Measurements from ENCODE around the gene METTL6.
A peak's percentile ranks its signal among the peaks of the same experiment; 100 is the strongest.
"Not testable (repeated sequence)": the region's sequence is repeated elsewhere in the genome, so short reads cannot be mapped to it uniquely, and the experiment has no call there.

The METTL6 gene

GRCh38 chr3:15427182-15427880 lies at the start of gene METTL6, which contains the start of gene EAF1:
Gene METTL6, minus strand, starts transcription at chr3:15427544. Its CDS starts 1,033 bp downstream, at chr3:15426511.
Gene EAF1, plus strand, starts transcription at chr3:15427598. Its CDS starts 182 bp downstream, at chr3:15427780.
- Mint-ChIP-seq H3K36me3 (peaks cover 15 to 36% of the 10 kb centered on the region in 2 donors), H3K4me3 (peak within 1 kb of the TSS; percentile 96), H3K9me3 (no peaks in the 10 kb centered on the region), H3K27me3 (no peaks in the 10 kb centered on the region), H3K27ac (peak within 1 kb of the TSS; percentile 99), H3K4me1 (peaks cover 30 to 56% of the 10 kb centered on the region in 2 donors)
- DNase-seq, result peak; percentile 80
- ATAC-seq (replicated peaks), result peak; percentile 94 to 96

- DNase-seq, result no peak
- no peak overlapping the region for H3K27ac Mint-ChIP-seq
- ATAC-seq (replicated peaks), result no peak
- H3K9me3 Mint-ChIP-seq, result peaks cover 0 to 3% of the 10 kb centered on the region in 2 donors
- no peaks in the 10 kb centered on the region for H3K36me3 Mint-ChIP-seq
- no peaks in the 10 kb centered on the region for H3K4me1 Mint-ChIP-seq
- H3K4me3 Mint-ChIP-seq, result no peak overlapping the region
- H3K27me3 Mint-ChIP-seq, result no peaks in the 10 kb centered on the region
Observed at GRCh38 chr3:15476378-15476777, 49.0 kb upstream of the METTL6 start.

GRCh38 chr3:15475161-15475560 lies 47.8 kb upstream of the METTL6 start:
- no peak for ATAC-seq (replicated peaks)
- DNase-seq, result no peak
- H3K9me3 Mint-ChIP-seq, result no peaks in the 10 kb centered on the region
- H3K27ac Mint-ChIP-seq, result no peak overlapping the region
- H3K4me1 Mint-ChIP-seq, result no peaks in the 10 kb centered on the region
- no peak overlapping the region for H3K4me3 Mint-ChIP-seq
- H3K36me3 Mint-ChIP-seq, result peaks cover 0 to 3% of the 10 kb centered on the region in 2 donors
- no peaks in the 10 kb centered on the region for H3K27me3 Mint-ChIP-seq

- DNase-seq (no peak), ATAC-seq (replicated peaks) (no peak)
- Mint-ChIP-seq H3K4me1 (no peaks in the 10 kb centered on the region), H3K9me3 (no peaks in the 10 kb centered on the region), H3K27me3 (no peaks in the 10 kb centered on the region), H3K27ac (no peak overlapping the region), H3K36me3 (peaks cover 0 to 3% of the 10 kb centered on the region in 2 donors), H3K4me3 (no peak overlapping the region)
Observed at GRCh38 chr3:15471861-15472260, 44.5 kb upstream of the METTL6 start.

- H3K4me1 Mint-ChIP-seq, result no peaks in the 10 kb centered on the region
- H3K27ac Mint-ChIP-seq, result no peak overlapping the region
- peaks cover 0 to 6% of the 10 kb centered on the region in 2 donors for H3K36me3 Mint-ChIP-seq
- no peaks in the 10 kb centered on the region for H3K9me3 Mint-ChIP-seq
- no peak overlapping the region for H3K4me3 Mint-ChIP-seq
- H3K27me3 Mint-ChIP-seq, result no peaks in the 10 kb centered on the region
- DNase-seq (no peak), ATAC-seq (replicated peaks) (no peak)
Observed at GRCh38 chr3:15470849-15471248, 43.5 kb upstream of the METTL6 start.

GRCh38 chr3:15470261-15470660 lies 42.9 kb upstream of the METTL6 start:
- Mint-ChIP-seq H3K36me3 (peaks cover 0 to 7% of the 10 kb centered on the region in 2 donors), H3K27ac (no peak overlapping the region), H3K4me3 (no peak overlapping the region), H3K27me3 (no peaks in the 10 kb centered on the region), H3K9me3 (no peaks in the 10 kb centered on the region), H3K4me1 (no peaks in the 10 kb centered on the region)
- DNase-seq, result no peak
- no peak for ATAC-seq (replicated peaks)

GRCh38 chr3:15467227-15468181 lies 40.2 kb upstream of the METTL6 start:
- Mint-ChIP-seq H3K27ac (no peak overlapping the region), H3K27me3 (peaks cover 0 to 5% of the 10 kb centered on the region in 2 donors), H3K4me1 (peaks cover 0 to 3% of the 10 kb centered on the region in 2 donors), H3K36me3 (peaks cover 6 to 21% of the 10 kb centered on the region in 2 donors), H3K9me3 (no peaks in the 10 kb centered on the region), H3K4me3 (no peak overlapping the region)
- DNase-seq (no peak), ATAC-seq (replicated peaks) (no peak)

- H3K27me3 Mint-ChIP-seq, result peaks cover 0 to 7% of the 10 kb centered on the region in 2 donors
- ATAC-seq (replicated peaks) (no peak), DNase-seq (no peak)
- H3K4me3 Mint-ChIP-seq, result no peak overlapping the region
- H3K36me3 Mint-ChIP-seq, result peaks cover 9 to 24% of the 10 kb centered on the region in 2 donors
- no peaks in the 10 kb centered on the region for H3K9me3 Mint-ChIP-seq
- no peak overlapping the region for H3K27ac Mint-ChIP-seq
- peaks cover 0 to 13% of the 10 kb centered on the region in 2 donors for H3K4me1 Mint-ChIP-seq
Observed at GRCh38 chr3:15465876-15466585, 38.7 kb upstream of the METTL6 start.

- DNase-seq (no peak), ATAC-seq (replicated peaks) (no peak)
- H3K4me1 Mint-ChIP-seq, result peaks cover 0 to 13% of the 10 kb centered on the region in 2 donors
- peak overlapping the region; percentile 3 for H3K27ac Mint-ChIP-seq
- H3K27me3 Mint-ChIP-seq, result peaks cover 0 to 7% of the 10 kb centered on the region in 2 donors
- no peaks in the 10 kb centered on the region for H3K9me3 Mint-ChIP-seq
- no peak overlapping the region for H3K4me3 Mint-ChIP-seq
- H3K36me3 Mint-ChIP-seq, result peaks cover 13 to 29% of the 10 kb centered on the region in 2 donors
Observed at GRCh38 chr3:15462451-15462850, 35.1 kb upstream of the METTL6 start.

- H3K4me1 Mint-ChIP-seq, result peaks cover 0 to 13% of the 10 kb centered on the region in 2 donors
- H3K27ac Mint-ChIP-seq, result no peak overlapping the region
- H3K9me3 Mint-ChIP-seq, result no peaks in the 10 kb centered on the region
- ATAC-seq (replicated peaks), result no peak
- DNase-seq, result no peak
- no peak overlapping the region for H3K4me3 Mint-ChIP-seq
- H3K36me3 Mint-ChIP-seq, result peaks cover 14 to 27% of the 10 kb centered on the region in 2 donors
- H3K27me3 Mint-ChIP-seq, result peaks cover 0 to 7% of the 10 kb centered on the region in 2 donors
Observed at GRCh38 chr3:15460891-15461531, 33.7 kb upstream of the METTL6 start.

- Mint-ChIP-seq H3K4me3 (no peak overlapping the region), H3K27me3 (peaks cover 0 to 7% of the 10 kb centered on the region in 2 donors), H3K4me1 (peaks cover 0 to 13% of the 10 kb centered on the region in 2 donors), H3K36me3 (peaks cover 13 to 14% of the 10 kb centered on the region in 2 donors), H3K27ac (no peak overlapping the region), H3K9me3 (no peaks in the 10 kb centered on the region)
- ATAC-seq (replicated peaks), result no peak
- DNase-seq, result no peak
Observed at GRCh38 chr3:15458212-15458780, 31.0 kb upstream of the METTL6 start.

- not testable (repeated sequence) for ATAC-seq (replicated peaks); H3K4me1 Mint-ChIP-seq; H3K27ac Mint-ChIP-seq; H3K9me3 Mint-ChIP-seq; H3K4me3 Mint-ChIP-seq; DNase-seq; H3K36me3 Mint-ChIP-seq; H3K27me3 Mint-ChIP-seq
Observed at GRCh38 chr3:15456915-15457314, 29.6 kb upstream of the METTL6 start.

GRCh38 chr3:15456321-15456720 lies 29.0 kb upstream of the METTL6 start:
- Mint-ChIP-seq H3K4me3 (no peak overlapping the region), H3K9me3 (no peaks in the 10 kb centered on the region), H3K36me3 (peaks cover 8 to 10% of the 10 kb centered on the region in 2 donors), H3K27ac (no peak overlapping the region), H3K27me3 (no peaks in the 10 kb centered on the region), H3K4me1 (peaks cover 0 to 2% of the 10 kb centered on the region in 2 donors)
- ATAC-seq (replicated peaks) (no peak), DNase-seq (no peak)

Data from stimulated activated naive B cell treated with anti-CD40 and anti-IgM and Interleukin-4, amounts not matched to agents 10 μg/mL and 1 μg/mL and 100 μg/mL, for 72 hours (primary cell).